ENCODE measurements around the gene TEAD2. TPM values are rescaled to one million over a fixed set of nuclear protein-coding genes. Genes with fewer than 3 reads are reported as not detected.
A peak's percentile ranks its signal among the peaks of the same experiment; 100 is the strongest.

TEAD2 gene
- total and polyA plus RNA-seq, 9 of the 15 experiments (the other 6 are each of a cell fraction or from before 2014, with no cell fraction given) = 1.6 to 27.0 (median 13.9) TPM

DNA sequence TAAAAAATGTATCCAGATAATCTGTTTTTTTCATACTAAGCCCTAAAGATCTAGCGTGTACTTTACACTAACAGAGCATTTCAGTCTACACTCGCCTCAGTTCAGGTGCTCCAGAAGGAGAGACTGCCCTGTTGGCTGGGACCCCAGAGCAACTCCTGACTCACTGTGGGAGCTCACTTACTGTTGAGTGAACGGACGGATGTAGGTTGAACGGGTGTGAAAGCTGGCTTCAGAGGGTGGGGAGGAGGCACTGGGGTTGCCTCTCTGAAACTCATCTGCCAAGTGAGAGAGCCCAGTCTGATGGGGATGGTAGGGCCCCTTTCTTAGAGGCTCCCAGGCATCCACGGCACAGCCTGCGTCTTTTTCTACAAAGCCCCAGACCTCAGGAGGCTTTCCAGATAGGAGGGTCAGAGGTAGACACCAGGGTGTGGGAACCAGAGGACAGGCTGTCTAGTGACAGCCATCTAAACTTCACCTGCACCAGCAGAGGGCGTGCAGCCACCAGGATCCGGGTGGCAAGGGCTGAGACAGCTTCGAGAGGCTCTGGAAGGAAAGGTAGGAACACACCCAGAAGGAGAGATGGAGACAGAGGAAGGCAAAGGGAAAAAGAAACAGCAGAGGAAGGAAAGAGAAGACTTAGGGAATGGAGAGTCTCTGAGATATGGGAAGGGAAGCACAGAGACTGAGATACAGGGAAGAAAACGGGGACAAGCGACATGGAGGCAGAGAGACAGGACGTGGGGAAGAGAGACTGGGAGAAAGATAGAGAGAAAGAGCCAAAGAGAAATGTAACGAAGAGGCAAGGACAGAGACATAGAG, 29.6 kb upstream of the TEAD2 start (continued):
- TF ChIP-seq SP2 (IDR thresholded peaks at IDR 0.05; ENCODE audit: extremely low read depth, low read depth, low read length, poor library complexity, severe bottlenecking) (no peak), HNRNPH1 (optimal IDR thresholded peaks at IDR 0.05; ENCODE audit: low read depth, low read length) (no peak), ZNF668 (CRISPR knock-in tag; IDR thresholded peaks at IDR 0.05) (no peak), TCF3 (CRISPR knock-in tag; IDR thresholded peaks at IDR 0.05) (no peak), GATA2 (CRISPR knock-in tag; IDR thresholded peaks at IDR 0.05) (no peak), SMAD2 (IDR thresholded peaks at IDR 0.05; ENCODE audit: low read depth, low read length) (no peak), NFE2 (IDR thresholded peaks at IDR 0.05; ENCODE audit: low read depth) (no peak), ZNF449 (CRISPR knock-in tag; IDR thresholded peaks at IDR 0.05) (no peak), CEBPZ (IDR thresholded peaks at IDR 0.05; ENCODE audit: borderline replicate concordance, low read depth, low read length) (no peak), NCOA1 (IDR thresholded peaks at IDR 0.05; ENCODE audit: low read depth) (0 out of 2 replicates have a peak, but pooled peaks have one; percentile 59), NKRF (IDR thresholded peaks at IDR 0.05; ENCODE audit: borderline replicate concordance) (peak; percentile 62; the same call in 1 of the 2 replicates), RBM25 (IDR thresholded peaks at IDR 0.05; ENCODE audit: low read depth, low read length, severe bottlenecking) (no peak), KDM4B (IDR thresholded peaks at IDR 0.05; ENCODE audit: borderline replicate concordance in 2 of 2, low read depth in 1 of 2) (no peak), ZNF24 (IDR thresholded peaks at IDR 0.05) (no peak), FOXM1 (IDR thresholded peaks at IDR 0.05; ENCODE audit: low read depth) (no peak), FOXM1 (CRISPR knock-in tag; IDR thresholded peaks at IDR 0.05; ENCODE audit: low read depth) (no peak), ATF7 (IDR thresholded peaks at IDR 0.05) (peak; percentile 24), OTX1 (CRISPR knock-in tag; IDR thresholded peaks at IDR 0.05) (peak; percentile 92), CC2D1A (IDR thresholded peaks at IDR 0.05) (peak; percentile 95), ADNP (tag; IDR thresholded peaks at IDR 0.05) (no peak)
- TF ChIP-seq, protein P1, sequence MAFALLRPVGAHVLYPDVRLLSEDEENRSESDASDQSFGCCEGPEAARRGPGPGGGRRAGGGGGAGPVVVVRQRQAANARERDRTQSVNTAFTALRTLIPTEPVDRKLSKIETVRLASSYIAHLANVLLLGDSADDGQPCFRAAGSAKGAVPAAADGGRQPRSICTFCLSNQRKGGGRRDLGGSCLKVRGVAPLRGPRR (CRISPR knock-in tag; IDR thresholded peaks at IDR 0.05) = no peak

Measured in K562 (cell line).